ENCODE data around the gene PNMA8B.

Gene PNMA8B

GRCh38 chr19:46452186-46452585 lies 43.5 kb downstream of the PNMA8B start:
- no peak for DNase-seq (ENCODE audit: low read depth)

DNA sequence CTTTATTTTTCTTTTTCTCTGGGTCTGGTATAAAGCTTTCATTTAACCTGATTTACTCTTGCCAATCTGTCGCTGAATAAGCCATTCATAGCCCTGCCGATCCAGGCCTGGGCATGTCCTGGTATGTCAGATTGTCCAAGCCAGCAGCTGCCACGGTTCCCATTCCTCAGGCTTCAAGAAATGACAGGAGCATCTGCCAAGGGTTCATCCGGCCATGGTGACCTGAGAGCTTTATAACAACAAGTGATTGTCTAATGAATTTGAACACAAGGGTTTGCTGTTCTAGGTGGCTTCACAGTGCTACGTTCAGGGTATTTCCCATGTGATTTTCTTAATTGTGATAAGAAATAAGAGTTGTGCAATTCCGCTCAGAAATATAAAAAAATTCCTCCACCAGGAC lies 44.3 kb downstream of the PNMA8B start:
- no peak for DNase-seq (ENCODE audit: low read depth)

- DNase-seq (ENCODE audit: low read depth), result no peak
These were observed 44.9 kb downstream of the PNMA8B start for GRCh38 chr19:46450737-46451136.

DNA sequence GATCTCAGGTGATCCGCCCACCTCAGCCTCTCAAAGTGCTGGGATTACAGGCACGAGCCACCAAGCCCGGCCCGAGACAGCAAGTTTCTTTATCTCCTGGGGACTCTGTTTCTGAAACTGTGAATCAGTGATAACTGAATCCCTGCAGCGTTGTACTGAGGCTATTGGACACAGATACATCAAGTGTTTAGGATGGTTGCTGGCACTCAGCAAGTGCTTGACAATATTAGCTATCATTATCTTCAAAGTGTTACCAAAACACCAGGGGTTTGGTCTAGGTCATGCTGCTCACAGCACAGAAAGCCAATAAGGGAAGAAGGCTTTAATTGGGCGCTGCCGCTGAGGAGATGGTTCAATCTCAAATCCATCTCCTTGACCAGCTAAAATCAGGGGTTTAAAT lies 46.4 kb downstream of the PNMA8B start:
- no peak for DNase-seq (ENCODE audit: low read depth)

- DNase-seq (ENCODE audit: low read depth), result no peak
These were observed 47.1 kb downstream of the PNMA8B start for GRCh38 chr19:46448601-46449000.

DNA sequence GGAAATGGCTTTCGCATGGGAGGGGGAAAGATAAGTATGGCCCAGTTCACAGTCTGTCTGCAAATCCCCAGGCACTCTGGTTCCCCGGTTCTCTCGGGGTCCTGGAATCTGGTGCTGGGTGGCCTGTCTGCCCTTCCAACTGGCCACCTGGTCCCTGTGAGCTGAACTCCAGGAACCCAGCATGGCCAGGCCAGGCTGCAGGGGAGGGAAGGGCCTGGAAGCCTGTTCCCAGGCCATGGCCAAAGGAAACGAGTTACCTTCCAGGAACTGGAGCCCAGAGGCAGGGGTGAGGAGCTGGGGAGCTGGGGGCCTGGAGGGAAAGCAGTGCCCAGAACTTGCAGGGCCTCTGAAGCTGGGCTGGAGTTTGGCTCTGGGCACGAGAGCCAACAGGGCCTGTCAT lies 47.8 kb downstream of the PNMA8B start:
- DNase-seq (ENCODE audit: low read depth), result no peak

DNA sequence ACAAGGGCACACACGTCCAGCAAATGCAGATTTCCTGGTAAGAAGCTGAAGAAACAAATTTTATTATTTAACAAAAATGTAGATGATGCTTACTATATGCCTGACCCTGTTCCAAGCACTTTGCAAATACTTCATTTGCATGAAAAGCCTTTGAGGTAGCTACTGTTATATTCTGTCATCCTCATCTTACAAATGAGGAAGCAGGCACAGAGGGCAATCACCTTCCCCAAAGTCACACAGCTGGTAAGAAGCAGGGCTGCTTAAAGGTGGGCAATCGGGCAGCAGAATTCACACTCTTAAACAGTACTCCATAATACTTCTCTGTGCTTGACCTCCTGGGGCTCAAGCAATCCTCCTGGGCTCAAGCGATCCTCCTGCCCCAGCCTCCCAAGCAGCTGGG lies 48.7 kb downstream of the PNMA8B start:
- DNase-seq (ENCODE audit: low read depth), result no peak

DNA sequence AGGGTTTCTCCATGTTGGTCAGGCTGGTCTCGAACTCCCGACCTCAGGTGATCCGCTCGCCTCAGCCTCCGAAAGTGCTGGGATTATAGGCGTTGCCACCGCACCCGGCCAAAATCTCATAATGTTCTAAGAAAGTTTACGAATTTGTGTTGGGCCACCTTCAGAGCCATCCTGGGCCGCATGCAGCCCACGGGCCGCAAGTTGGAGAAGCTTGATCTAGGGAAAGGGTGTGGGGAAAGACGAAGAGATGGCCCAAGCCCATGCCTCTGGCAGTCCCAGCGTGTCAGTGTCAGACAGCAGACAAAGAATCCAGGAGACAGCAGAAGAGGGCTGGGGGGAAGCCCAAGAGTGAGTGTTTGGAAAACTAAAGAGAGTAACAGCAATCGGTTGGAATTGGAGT lies 49.6 kb downstream of the PNMA8B start:
- DNase-seq (ENCODE audit: low read depth), result no peak

DNA sequence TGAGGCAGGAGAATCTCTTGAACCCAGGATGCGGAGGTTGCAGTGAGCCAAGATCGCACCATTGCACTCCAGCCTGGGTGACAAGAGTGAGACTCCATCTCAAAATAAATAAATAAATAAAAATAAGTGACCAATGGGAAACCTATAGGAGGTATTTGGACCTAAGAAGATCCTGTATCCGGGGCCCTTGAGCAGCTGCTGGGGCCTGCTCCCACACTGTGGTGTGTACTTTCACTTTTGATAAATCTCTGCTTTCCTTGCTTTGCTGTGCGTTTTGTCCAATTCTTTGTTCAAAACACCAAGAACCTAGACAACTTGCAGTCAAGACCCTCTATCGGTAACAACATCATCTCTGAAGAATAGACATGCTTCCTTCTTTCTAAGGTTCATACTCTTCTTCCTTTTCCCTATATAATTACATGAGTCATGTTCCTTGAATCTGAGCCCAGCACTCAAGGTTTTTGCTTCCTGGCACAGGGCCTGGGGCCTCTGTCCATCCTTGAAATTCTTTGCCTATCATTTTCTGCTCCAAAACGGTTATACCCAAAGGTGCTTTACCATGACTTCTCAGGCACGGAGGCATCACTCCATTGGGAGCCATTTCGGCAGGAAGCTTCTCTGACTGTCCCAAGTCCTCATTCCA lies 52.7 kb downstream of the PNMA8B start:
- DNase-seq (ENCODE audit: low read depth), result peak; percentile 24

- no peak for DNase-seq (ENCODE audit: low read depth)
These were observed 53.8 kb downstream of the PNMA8B start for GRCh38 chr19:46441866-46442265.

Measured in GM04503 (cell line).